NCI-H2227 (cell line): ENCODE measurements around the gene TAS2R4.
"Not testable (repeated sequence)": the region's sequence is repeated elsewhere in the genome, so short reads cannot be mapped to it uniquely, and the experiment has no call there.

Experiments
- DNase-seq: peaks from one replicate; lab custom pipeline; 2025; ENCODE audit not compliant: unreplicated experiment; lab: John Stamatoyannopoulos, UW

The TAS2R4 gene, protein sequence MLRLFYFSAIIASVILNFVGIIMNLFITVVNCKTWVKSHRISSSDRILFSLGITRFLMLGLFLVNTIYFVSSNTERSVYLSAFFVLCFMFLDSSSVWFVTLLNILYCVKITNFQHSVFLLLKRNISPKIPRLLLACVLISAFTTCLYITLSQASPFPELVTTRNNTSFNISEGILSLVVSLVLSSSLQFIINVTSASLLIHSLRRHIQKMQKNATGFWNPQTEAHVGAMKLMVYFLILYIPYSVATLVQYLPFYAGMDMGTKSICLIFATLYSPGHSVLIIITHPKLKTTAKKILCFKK

DNA sequence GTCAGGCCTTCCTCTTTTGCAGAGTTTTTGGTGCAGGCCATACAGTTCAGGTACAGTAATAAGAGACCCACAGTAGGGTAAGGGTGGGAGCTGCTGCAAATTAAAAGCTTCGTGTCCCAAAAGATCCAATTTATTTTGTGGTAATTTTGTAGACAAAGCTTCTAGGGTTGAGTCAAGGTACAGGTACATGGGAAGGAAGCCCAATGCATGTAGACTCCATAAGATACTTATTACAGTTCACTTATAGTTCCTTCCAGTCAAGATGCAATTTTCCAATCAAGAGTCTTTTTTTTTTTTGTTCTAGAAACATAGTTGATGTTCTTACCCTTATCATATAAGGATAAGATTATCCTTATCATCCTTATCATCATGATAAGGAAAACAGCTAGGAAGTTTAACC is at the start of gene TAS2R4:
TSS of gene TAS2R4 (plus strand) at position 301 of the 400 bp plus-strand sequence. CDS start 1,815 bp downstream, outside the sequence.
- DNase-seq = no peak

DNA sequence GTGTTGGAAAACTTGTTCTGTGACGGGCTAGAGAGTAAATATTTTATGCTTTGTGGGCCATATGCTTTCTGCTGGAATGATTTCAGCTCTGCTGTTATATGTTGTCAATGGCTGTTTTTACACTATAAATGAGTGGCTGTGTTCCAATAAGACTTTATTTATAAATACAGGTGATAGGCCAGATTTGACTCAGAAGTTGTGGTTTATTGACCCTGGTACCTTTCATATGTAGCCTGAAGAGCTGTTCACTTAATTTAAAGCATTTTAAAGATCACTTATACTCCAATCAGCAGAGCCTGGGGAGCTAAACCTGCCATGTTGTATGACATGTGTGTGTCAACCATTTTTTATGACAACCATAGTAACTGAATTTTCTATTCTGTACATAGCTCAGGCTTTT is 47.5 kb upstream of the TAS2R4 start:
- DNase-seq = no peak

DNA sequence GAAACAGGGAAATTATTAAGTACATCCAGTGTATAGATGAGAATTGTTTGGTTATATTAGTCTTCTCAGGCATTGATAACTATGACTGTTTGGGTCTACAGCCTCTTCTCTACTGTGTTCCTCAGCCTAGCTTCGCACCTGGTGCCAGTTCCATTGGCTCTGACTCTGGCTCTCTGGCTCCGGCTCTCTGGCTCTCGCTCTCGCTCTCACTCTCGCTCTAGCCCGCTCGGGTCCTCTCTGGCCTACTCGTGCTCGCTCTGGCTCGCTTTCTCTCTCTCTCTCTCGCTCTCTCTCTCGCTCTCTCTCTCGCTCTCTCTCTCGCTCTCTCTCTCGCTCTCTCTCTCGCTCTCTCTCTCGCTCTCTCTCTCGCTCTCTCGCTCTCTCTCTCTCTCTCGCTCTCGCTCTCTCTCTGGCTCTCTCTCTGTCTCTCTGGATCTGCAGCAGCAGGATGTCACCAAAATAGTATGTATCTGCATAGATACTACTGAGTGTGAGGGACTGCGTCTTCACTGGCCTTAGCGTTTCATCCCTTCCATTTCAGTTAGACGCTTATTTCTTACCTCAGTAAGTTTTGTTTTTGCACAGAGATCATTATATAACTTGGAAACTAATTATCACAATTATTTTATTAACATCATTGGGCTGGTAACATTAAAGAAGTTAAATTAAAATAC is 44.9 kb upstream of the TAS2R4 start:
- no peak for DNase-seq

DNA sequence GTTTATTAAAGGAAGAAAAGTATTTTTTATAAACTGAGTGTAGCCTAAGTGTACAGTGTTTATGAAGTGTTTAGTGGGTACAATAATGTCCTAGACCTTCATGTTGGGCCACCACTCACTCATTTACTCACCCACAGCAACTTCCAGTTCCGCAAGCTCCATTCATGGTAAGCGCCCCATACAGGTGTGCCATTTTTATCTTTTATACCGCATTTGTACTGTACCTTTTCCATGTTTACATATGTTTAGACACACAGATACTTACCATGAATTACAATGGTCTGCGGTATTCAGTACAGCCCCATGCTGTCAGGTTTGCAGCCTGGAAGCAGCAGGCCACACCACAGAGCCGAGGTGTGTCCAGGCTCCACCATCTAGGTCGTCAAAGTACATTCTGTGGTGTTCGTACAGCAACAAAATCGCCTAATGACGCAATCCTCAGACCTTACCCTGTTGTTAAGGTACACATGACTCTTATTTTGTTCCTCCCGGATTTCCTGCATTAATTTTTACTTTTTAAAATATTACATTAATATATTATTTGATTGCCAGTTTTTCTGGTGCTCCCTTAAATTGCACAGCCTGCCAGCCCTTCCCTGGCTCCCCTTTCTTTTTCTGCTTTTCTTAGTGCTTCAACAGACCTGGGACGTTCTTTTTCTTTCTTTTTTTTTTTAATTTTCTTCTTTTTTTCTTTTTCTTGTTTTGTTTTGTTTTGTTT is 39.2 kb upstream of the TAS2R4 start:
- peak; percentile 36 for DNase-seq

DNA sequence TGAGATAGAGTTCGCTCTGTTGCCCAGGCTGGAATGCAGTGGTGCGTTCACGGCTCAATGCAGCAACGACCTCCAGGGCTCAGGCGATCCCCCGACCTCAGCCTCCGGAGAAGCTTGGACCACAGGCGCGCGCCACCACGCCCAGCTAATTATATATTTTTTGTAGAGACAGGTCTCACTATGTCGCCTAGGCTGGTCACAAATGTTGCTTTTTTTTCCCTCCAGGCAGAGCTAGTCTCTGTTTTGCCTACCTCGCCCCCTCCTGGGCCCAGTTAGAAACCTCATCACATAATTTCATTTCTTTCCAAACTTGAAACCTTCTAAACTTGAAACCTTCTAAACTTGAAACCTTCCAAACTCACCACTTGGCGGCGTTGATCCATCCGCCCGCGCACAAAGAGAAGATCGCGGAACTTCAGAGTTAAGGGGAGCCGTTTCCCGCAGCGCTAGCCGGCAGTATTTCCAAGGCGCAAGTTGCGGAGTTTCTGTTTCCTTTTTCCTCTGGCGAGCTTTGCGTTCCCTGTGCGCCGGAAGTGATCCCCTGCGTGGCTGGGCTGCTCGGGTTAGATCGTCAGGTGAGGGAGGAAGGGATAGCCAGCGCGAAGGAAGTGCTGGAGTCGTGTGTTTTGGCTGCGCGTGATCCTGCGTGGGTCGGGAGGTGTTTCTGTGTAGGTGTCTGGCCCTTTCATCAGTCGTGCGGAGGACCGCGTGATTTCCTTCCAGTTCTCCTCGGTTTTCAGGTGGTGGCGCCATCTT is 38.5 kb upstream of the TAS2R4 start, which contains the start of gene SSBP1:
TSS of gene SSBP1 (plus strand) at position 523 of the 756 bp plus-strand sequence. CDS start 809 bp downstream, outside the sequence.
- DNase-seq = peak; percentile 98

DNA sequence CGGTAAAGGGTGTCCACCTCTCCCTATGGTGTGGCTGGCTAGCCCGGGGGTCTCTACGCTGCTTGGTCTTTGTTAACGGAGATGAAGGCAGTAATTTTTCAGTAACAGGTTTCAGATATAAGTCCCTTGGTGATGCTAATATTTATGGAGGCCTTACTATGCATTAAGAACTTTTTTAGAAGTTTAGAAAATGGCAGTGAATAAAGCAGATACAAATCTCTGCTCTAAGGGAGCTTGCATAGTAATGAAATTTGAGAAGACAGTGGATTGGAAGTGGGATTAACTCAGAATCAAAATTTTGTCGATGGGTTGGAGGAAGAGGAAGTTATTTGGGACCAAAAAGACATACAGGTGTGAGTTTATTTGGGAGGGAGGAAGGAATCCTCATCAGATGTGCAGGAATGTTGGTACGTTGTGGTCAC is 37.9 kb upstream of the TAS2R4 start:
- no peak for DNase-seq

DNA sequence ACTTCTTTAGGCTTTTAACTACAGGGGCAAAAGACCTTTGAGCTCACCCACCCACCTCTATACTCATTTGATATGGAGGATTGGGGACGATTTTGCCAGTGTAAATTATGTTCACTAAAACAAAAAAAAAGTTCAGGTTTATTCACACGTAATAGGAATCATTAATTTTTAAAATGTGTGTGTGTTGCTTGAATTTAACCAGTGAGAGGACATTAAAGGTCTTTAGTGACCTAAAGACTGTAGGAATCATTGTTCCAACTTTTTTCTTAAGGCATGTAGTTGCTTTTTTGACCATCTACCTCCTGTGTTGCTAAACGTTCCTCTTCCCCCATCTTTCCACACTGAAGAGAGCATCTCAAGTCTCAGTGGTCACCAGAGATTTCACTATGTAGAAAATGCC is 37.2 kb upstream of the TAS2R4 start:
- no peak for DNase-seq

DNA sequence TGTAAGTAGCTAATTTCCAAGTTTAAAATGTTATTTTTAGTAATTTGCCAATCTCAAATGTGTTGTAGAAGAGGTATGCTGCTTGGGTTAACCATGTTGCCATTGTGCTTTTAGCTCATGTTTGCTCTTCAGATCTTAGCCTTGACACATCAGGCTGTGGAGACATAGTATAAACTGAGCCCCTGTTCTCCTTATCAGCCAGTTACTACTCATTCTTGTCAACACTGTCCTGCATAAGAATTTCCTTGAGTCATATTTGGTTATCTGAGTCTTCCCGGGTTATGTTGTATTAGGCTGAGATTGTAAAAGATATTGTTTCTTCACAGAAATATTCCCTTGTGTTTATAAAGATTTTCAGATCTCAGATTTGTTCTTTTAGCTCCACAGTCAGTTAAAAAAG is 34.2 kb upstream of the TAS2R4 start:
- DNase-seq = no peak

DNA sequence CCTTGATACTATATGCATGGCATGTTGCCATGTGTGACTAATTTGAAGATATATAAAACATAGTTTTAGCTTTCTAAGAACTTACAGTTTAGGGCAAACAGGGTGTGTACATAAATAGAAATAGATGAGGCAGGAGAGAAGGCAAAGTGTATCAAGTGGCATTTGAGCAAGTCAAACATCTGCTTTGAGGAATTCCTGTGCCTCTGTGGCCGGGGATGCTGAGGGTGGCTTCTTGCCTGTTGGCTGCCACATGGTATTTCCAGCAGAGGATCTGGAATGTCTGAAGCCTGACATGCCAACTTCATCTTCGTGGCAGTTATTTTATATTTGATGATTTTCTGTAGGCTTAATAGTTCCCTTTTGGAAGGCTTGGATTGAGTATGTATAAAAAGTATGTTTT is 32.3 kb upstream of the TAS2R4 start:
- DNase-seq = no peak

DNA sequence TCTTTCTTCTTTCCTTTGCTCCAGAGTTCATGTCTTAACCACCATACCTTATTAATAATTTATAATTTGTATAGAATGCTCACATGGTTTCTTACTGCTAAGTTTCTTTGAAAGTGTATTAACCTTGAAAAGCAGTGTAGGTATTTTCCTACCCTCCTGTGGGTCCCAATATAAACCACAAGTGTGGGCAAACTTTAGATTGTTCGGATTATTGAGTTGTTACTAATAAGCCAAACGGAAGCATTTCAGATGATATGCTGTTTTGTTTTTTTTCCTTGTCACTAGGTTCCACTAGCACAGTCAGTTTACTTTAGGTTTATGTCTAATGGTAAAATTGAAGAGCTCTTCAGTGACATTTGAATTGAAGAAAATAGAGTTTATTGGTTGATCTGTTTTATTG is 28.1 kb upstream of the TAS2R4 start:
- DNase-seq = no peak

DNA sequence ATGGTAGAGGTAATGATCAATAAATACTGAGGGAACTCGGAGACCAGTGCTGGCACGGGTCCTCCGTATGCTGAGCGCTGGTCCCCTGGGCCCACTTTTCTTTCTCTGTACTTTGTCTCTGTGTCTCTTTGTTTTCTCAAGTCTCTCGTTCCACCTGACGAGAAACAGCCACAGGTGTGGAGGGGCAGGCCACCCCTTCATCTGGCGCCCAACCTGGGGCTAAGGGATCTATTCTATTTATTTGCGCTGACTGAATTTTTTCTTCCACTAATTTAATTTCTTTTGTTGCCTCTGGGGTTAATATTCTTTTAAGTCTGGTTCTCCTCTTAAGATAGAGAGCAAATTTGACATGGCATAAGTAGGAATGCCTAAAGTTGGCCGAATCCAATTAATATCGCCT is 24.6 kb upstream of the TAS2R4 start:
- peak; percentile 32 for DNase-seq

DNA sequence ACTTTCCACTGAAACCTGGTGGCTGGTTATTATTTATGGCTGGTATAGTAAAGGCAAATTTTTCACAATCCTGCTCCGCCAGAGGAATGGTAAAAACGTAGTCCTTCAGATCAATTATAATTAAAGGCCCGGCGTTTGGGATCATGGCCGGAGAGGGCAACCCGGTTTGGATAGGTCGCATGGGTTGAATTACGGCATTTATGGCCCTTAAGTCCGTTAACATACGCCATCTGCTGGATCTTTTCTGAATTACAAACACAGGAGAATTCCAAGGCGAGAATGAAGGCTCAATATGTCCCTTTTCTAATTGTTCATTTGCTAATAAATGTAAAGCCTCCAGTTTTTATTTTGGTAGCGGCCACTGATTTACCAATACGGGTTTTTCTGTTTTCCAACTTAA is 23.8 kb upstream of the TAS2R4 start:
- peak; percentile 4 for DNase-seq

DNA sequence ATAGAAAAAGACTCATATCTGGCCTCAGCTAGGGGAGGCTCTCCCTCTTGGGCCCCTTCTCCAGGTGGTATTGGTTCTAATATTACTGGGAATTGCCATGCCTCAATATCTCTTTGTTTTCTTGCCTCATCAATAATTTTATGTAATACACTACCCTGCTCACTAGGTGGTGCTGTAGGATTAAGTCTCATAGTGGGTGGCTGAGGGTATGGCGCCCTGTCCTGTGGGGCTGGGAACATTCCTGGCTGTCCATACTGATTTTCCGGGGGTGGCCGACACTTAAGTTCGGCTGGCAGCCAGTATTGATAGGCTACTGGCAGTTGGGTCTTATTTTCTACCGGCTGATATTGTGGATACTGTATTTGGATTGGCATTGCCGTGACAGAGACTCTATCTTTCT is 21.5 kb upstream of the TAS2R4 start:
- DNase-seq = peak; percentile 23

DNA sequence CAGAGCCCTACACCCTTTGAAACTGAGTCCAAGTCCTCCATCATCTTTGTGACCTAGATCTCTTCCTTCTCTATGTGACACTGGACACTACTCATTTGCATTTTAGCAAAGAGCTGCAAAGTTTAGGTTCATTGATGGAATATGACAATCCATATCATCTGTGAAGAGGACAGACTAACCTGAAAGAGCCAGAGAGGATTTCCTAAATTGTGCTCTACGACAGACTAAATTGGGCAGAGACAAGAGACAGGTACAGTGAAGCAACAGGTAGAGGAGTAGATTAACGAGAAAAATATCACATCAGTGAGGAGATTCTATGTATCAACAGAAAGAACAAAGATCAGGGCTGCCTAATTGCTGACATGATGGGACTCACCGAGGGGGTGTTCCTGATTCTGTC is 12.7 kb upstream of the TAS2R4 start, which contains the start of gene TAS2R3:
TSS of gene TAS2R3 (plus strand) at position 301 of the 400 bp plus-strand sequence. CDS start at position 363, 62 bp downstream.
- no peak for DNase-seq

DNA sequence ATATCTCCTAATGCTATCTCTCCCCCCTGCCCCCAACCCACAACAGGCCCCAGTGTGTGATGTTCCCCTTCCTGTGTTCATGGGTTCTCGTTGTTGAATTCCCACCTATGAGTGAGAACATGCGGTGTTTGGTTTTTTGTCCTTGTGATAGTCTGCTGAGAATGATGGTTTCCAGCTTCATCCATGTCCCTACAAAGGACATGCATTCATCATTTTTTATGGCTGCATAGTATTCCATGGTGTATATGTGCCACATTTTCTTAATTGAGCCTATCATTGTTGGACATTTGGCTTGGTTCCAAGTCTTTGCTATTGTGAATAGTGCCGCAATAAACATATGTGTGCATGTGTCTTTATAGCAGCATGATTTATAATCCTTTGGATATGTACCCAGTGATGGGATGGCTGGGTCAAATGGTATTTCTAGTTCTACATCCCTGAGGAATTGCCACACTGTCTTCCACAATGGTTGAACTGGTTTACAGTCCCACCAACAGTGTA is 6.3 kb upstream of the TAS2R4 start:
- not testable (repeated sequence) for DNase-seq

DNA sequence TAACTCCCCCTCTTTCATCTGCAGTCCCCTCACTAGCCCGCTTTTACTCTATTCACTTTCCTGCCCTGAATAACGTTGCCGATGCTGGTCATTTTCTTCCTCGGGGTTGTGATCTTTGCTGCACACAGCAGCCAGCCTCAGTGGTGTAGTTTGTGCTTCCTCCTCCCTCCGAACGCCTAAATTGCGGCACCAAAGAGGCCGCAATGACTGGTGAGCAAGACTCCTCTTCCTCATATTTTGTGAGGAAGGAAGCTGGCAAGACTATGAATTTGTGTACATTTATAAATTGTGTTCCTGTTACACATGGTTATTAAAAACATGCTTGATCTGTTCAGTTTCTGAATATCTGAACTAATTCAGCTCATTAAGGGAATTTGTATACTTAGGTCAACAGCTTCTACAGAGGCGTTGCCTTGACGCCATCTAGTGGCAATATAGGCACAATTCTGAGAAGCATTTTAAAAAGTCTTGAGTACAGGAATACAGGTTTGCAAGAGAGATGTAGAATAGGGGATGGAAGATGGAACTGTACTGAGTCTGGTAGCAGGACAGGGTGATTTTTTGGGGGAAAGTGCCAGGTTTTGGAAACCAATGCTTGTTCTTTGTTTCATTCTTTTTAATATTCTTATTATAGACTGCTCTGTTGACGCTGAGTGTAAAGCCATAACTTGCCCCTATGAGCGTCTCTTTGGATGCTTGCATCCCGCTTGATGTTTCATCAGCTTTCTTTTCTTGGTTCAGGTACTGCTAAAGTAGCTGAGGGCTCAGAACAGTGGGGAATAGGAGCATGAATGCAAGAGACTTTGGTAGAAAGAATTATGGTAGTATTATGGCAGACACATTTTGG is 9.5 kb downstream of the TAS2R4 start:
- peak; percentile 61 for DNase-seq

DNA sequence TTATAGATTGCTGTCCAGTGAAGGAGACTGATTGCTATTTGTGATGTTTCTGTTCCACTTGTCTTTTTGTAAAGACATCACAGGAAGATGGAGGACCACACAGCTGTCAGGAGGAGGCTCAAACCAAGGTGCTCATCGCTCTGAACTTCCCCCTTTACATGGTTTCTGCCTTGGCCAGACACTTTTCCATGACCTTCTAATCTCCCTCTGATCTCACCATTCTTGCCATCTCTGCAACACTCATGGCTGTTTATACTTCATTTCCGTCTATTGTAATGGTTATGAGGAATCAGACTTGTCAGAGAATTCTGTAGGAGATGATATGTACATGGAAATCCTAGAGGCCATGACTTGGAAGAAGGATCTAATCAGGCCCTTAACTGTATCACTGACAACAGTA is 11.8 kb downstream of the TAS2R4 start:
- no peak for DNase-seq

DNA sequence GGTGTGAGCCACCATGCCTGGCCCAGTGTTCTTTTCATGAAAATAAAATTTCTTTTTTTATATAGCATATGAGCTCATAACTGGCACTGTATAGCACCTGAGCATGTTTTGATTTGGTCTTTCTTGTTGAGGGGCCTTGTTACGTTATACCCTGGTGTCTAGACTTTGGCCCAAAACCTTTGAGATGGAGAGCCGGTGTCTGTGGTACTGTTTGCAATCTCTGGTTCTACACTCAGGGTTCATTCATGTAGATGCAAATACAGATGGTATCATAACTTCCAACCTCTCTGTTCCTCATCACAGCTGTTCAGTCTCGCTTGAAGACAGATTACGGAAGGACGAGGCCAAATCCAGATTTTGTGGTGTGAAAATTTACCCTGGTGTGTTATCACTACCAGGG is 13.4 kb downstream of the TAS2R4 start, which contains the start of gene TAS2R5:
TSS of gene TAS2R5 (plus strand) at position 301 of the 400 bp plus-strand sequence. CDS start 145 bp downstream, outside the sequence.
- DNase-seq = no peak

DNA sequence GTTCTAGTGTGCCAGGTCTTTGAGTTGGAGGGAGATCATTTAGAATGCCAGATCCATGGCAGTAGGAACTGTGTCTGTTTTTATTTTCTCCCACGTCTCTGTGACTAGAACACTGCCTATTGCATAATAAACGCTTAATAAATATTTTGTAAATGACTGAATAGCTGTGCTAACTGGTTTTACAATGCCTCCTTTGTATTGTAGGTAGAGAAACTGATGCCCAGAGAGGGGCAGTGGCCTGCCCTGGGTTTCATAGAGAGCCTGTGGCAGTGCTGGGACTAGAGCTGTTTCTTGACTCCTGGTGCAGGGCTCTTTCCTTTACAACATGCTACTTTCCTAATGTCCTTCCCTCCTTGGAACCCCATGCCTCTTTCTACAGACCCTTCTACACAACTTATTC is 16.1 kb downstream of the TAS2R4 start:
- no peak for DNase-seq

DNA sequence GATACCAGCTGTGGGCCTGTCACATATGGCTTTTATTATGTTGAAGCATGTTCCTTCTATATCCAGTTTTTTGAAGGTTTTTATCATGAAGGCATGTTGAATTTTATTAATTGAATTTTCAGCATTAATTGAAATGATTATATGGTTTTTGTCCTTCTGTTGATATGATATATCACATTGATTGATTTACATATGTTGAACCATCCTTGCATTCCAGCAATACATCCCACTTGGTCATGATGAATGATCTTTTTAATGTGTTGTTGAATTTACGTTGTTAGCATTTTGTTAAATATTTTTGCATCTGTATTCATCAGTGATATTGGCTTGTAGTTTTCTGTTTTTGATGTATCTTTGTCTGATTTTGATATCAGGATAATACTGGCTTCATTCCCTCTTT is 43.6 kb downstream of the TAS2R4 start:
- no peak for DNase-seq
